ENCODE data around the gene SFTPA2.

DNA sequence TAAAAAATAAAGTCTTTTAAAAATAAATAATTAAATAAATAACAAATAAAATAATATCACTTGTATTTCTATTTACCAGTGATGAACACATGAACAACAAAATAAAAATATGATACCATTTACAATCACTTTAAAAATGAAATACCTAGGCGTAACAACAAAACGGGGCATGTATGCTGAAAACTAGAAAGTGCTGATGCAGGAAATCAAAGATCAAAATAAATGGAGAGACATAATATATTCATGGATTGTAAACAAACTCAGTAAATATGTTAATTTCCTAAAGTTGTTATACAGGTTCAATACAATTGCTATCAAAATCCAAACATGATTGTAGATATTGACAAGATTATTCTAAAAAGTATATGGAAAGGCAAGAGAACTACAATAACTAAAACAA, 19.2 kb upstream of the SFTPA2 start:
- TF ChIP-seq POLR2A (IDR thresholded peaks at IDR 0.05): no peak
- TF ChIP-seq, protein P1, sequence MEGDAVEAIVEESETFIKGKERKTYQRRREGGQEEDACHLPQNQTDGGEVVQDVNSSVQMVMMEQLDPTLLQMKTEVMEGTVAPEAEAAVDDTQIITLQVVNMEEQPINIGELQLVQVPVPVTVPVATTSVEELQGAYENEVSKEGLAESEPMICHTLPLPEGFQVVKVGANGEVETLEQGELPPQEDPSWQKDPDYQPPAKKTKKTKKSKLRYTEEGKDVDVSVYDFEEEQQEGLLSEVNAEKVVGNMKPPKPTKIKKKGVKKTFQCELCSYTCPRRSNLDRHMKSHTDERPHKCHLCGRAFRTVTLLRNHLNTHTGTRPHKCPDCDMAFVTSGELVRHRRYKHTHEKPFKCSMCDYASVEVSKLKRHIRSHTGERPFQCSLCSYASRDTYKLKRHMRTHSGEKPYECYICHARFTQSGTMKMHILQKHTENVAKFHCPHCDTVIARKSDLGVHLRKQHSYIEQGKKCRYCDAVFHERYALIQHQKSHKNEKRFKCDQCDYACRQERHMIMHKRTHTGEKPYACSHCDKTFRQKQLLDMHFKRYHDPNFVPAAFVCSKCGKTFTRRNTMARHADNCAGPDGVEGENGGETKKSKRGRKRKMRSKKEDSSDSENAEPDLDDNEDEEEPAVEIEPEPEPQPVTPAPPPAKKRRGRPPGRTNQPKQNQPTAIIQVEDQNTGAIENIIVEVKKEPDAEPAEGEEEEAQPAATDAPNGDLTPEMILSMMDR (IDR thresholded peaks at IDR 0.05): no peak

All from vagina (tissue), 2 donors.